OCI-M2 (cell line): ENCODE measurements around the gene UBE2M.
"Not testable (repeated sequence)": the region's sequence is repeated elsewhere in the genome, so short reads cannot be mapped to it uniquely, and the experiment has no call there.

ENCODE experiments used
- DNase-seq: peaks from one replicate; lab custom pipeline; 2025; ENCODE audit not compliant: unreplicated experiment; lab: John Stamatoyannopoulos, UW

Gene UBE2M

GRCh38 chr19:58513694-58514563 lies 44.5 kb downstream of the UBE2M start:
- no peak for DNase-seq

GRCh38 chr19:58513213-58513693 lies 45.2 kb downstream of the UBE2M start:
- no peak for DNase-seq

- no peak for DNase-seq
These were observed 46.8 kb downstream of the UBE2M start, which contains the start of gene SLC27A5 for GRCh38 chr19:58511353-58512208. Gene SLC27A5, minus strand, starts transcription at chr19:58511992. Its CDS starts 37 bp downstream, at chr19:58511955.

GRCh38 chr19:58510084-58510862 lies 48.1 kb downstream of the UBE2M start:
- no peak for DNase-seq

- peak; percentile 74 for DNase-seq
These were observed 48.7 kb downstream of the UBE2M start for GRCh38 chr19:58509731-58510083.

GRCh38 chr19:58507602-58508223 lies 50.7 kb downstream of the UBE2M start:
- not testable (repeated sequence) for DNase-seq
